ENCODE results near the gene FAM89B. TPM values are rescaled to one million over a fixed set of nuclear protein-coding genes. Genes with fewer than 3 reads are reported as not detected.

FAM89B gene
- total RNA-seq, 2 experiments from 2014 or later = 30.3 to 31.1 TPM

DNA sequence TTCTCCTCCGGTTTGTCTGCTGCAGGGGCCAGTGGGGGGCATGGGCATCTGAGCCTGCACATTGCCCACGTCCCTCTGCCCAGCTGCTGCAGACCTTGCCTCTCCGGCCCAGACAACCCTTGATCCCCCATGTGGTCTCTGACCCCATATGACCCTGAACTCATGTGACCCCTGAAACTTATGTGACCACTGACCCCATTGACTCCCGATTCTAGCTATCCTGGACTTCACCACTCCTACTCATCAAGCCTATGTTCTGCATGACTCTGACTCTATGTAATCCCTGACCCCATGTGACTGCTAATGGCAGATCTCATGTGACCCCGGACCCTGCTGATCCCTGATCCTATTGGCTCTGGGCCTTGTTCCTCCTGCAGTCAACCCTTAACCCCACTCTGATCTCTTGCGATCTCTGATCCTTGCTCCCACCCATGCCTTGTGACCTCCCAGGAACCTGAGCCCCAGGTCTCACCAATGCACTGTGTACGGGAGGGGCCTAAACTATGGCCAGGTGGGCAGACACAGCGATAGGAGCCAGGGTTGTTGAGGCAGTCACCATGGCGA lies 19.9 kb upstream of the FAM89B start:
- CTCF ChIA-PET = interaction anchor here (0.9 to 3.6 kb wide), 8 partner anchors 10 to 63 kb away, joined by 4 to 28 read pairs (median 6); partner anchors contain the start of genes FAM89B, PCNX3 and ZNRD2
- POLR2A ChIA-PET = no interaction called here

- ChIA-PET CTCF (interaction anchor here (0.6 to 3.6 kb wide), 4 partner anchors 12 to 22 kb away, joined by 3 to 28 read pairs (median 4); partner anchors contain the start of gene EHBP1L1), POLR2A (no interaction called here)
These were observed 18.9 kb upstream of the FAM89B start for GRCh38 chr11:65553301-65554001.

DNA sequence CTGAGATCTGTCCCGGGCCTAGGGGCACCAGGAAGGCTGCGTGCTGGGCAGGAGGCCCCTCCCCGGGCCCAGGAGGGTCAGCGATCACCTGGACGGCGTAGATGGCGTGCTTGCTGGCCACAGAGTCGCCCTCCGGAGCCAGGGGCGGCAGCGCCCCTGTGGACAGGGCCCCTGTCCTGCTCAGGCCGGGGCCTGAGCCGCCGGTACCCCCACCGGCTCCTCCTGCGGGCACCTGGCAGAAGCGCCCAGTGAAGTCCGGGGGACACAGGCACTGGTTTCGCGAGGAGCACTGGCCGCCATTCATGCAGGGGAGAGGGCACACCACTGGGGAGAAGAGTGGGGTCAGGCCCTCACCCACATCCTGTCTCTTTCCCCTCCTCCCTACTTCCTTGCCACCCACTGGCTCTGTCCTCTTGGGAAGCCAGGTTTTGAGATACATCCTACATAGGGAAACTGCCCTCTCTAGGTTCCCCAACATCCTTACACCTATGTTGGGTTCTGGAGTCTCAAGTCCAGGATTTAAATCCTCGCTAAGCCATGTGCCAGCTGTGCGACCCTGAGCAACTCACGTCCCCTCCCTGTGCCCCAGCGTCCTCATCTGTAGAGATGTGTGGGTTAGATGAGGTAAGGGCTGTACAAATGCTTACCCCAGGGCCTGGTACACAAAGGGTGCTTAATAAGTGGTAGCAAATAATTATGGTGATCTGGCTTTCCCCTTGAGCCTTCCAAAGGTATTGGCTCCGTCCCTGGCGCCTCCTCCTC lies 18.1 kb upstream of the FAM89B start:
- CTCF ChIA-PET = interaction anchor here (0.8 to 3.6 kb wide), 5 partner anchors 11 to 21 kb away, joined by 3 to 28 read pairs (median 3); partner anchors contain the start of gene EHBP1L1
- POLR2A ChIA-PET = no interaction called here

- POLR2A ChIA-PET = no interaction called here
- CTCF ChIA-PET = interaction anchor here (0.9 to 1.5 kb wide), 2 partner anchors 10 to 18 kb away, joined by 3 to 8 read pairs; no protein-coding TSS in a partner anchor
These were observed 17.4 kb upstream of the FAM89B start for GRCh38 chr11:65554842-65555430.

DNA sequence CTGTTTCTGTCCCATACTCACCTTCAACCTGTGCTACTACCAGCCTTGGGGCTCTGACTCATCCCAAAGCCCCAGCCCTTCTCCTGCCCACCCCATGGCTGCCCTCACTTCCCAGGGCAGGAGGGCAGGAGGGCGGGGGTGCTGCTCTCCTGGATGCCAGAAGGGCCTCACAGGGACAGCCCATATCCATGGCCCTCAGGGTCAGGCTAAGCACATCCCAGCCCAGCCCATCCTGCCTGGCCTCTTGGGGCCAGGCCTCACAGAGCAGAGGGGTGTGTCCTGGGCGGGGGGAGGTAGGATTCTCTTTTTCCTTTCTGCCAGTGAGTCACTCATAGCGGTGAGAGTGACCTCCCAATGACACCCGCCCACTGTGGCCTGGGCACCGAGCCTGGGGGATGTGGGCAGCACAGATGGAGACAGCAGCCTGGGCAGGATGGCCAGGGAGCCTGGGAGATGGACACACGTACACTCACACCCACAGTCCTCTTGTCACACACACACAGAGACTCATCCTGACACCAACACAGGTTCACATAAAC lies 16.6 kb upstream of the FAM89B start:
- CTCF ChIA-PET = interaction anchor here (1.5 to 1.6 kb wide), 2 partner anchors 9 to 15 kb away, joined by 6 to 8 read pairs; no protein-coding TSS in a partner anchor
- POLR2A ChIA-PET = no interaction called here

DNA sequence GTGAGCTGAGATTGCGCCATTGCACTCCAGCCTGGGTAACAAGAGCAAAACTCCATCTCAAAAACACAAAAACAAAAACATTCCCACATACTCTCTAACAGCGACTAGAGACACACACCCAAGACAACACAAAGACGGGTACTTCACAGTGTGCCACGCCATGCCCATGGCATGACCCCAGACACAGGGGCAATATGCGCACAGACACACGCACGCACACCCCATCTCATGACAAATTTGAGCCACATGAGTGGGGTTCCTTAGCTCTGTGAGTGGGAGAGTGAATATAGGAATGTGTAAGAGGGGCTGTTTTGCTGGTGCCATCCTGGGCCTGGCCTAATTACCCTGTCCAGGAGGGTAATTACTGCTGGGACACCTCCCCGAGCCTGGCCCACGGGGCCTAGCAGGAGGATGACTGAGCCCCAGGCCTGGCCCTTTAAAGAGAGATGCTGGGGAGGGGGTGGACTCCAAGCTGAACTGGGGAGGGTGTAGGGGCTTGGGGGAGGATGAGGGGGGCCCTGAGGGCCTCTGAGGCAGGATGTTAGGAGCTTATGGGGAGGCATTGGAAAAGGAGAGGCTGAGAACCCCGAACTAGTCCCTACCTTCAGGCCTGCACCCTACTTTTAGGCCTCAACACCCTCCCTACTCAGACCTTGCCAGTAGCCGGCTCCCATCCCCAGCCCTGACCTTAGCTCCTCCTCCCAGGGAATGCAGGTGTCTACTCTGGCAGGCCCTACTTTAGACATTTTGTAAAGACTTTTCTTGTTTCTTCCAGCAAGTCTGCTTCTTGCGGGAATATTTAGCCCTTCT lies 15.7 kb upstream of the FAM89B start:
- POLR2A ChIA-PET = interaction anchor here (0.5 to 1.3 kb wide), 6 partner anchors 8 to 32 kb away, joined by 3 read pairs; partner anchors contain the start of genes FAM89B and SCYL1
- CTCF ChIA-PET = interaction anchor here (0.5 to 1.6 kb wide), 8 partner anchors 9 to 523 kb away, joined by 3 to 6 read pairs (median 3); partner anchors contain the start of gene ZNRD2

GRCh38 chr11:65557280-65558001 lies 14.9 kb upstream of the FAM89B start:
- ChIA-PET CTCF (interaction anchor here (0.5 to 1.6 kb wide), 7 partner anchors 8 to 522 kb away, joined by 3 to 6 read pairs (median 3); partner anchors contain the start of gene ZNRD2), POLR2A (interaction anchor here (0.5 to 1.3 kb wide), 5 partner anchors 11 to 662 kb away, joined by 3 read pairs; partner anchors contain the start of gene SCYL1)

DNA sequence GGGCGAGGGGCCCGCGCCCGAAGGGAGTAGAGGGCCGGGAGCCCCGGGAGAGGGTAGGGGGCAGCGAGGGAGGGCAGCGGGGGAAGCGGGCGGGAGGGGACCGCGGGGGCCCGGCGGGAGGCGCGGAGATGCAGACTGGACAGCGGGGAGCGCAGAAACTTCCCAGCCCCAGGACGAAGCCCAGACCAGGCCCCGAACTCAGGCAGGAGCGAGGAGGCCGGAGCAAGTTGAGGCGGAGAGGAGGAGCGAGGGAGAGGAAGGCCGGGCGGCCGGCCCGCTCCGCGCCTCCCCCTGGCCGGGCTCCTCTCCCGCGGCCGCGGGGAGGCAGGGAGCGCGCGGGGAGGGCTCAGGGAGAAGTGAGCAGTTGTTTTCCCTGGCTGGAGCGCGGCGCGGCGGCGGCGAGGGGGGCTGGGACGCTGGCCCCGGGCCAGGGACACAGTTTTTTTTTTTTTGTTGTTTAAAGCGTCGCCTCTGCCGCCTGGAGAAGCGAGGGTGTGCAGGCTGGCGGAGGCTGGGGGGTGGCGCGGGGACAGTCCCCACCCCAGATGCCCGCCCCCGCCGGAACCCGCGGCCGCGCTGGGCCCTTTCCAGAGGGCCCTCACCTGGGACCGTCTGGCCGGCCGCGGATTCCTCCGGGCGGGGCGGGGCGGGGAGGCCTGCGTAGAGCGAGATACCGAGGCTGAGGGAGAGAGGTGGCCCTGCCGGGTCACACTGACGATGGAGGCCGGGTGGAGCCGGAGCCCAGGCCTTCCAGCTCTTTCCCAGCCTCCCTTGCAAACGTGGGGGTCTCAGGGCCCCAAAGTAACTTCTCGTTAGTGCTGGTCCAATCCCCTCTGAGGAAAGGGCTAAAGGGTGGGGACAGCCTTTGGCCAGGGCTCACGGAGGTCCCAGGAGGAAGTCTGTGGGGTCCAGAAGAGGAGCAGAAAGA lies 14.1 kb upstream of the FAM89B start, which contains the start of gene LTBP3:
Gene LTBP3 (minus strand): TSS at position 358 of the 928 bp plus-strand sequence. CDS start 400 bp downstream, outside the sequence.
- POLR2A ChIA-PET = interaction anchor here (0.5 to 1.3 kb wide), 4 partner anchors 17 to 1096 kb away, joined by 3 to 6 read pairs (median 3); partner anchors contain the start of gene EHBP1L1
- CTCF ChIA-PET = interaction anchor here (1.0 to 3.2 kb wide), 5 partner anchors 8 to 24 kb away, joined by 3 to 20 read pairs (median 5); partner anchors contain the start of genes FAM89B and ZNRD2

DNA sequence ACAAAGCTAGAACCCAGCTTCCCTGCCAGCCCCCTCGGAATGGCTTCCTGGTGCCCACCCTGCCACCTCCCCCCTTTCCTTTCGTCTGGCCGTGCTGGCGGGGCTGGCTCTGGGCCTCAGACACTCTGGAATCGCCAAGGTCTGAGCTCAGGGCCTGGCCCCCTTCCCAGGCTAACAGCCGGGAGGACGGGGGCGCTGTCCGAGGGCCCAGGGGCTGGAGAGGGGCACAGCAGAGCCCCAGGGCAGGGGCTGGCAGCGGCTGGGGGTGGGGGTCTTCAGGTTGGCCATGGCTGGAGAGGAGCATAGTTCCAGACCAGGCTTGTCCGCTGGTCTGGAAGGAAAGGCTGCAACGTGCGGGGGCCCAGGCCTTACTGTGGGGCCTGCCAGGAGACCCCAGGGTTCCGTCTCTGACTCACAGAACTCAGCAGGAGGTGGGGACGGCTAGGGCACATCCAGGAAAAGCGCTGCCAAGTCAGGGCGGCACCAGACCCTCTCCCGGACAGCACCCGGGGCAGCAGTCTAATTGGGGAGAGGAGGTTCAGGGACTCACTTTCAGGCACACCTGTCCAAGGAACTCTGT lies 13.3 kb upstream of the FAM89B start:
- ChIA-PET CTCF (interaction anchor here (1.0 to 3.2 kb wide), 6 partner anchors 11 to 24 kb away, joined by 3 to 20 read pairs (median 4); partner anchors contain the start of genes FAM89B and ZNRD2), POLR2A (interaction anchor here (0.5 to 1.3 kb wide), 4 partner anchors 16 to 1095 kb away, joined by 3 to 6 read pairs (median 3); partner anchors contain the start of gene EHBP1L1)

DNA sequence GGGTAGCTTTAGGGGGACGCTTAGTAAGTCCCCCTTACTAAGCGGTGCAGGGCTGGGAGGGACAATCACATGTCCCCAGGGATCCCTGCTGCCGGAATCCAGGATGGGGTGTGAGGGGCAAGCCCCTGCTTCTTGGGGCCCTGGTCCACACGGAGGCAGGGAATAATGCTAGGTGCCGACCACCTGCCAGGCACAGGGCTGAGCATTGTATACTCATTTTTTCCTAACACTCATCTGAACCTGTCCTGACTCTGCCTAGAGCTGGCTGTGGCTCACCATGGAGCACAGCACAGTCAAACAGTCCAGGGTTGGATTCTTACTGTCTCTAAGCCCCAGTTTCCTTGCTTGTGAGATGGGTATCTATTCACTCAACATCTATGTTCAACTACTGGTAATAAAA lies 12.8 kb upstream of the FAM89B start:
- POLR2A ChIA-PET = interaction anchor here (0.6 to 1.3 kb wide), 3 partner anchors 34 to 1625 kb away, joined by 3 to 6 read pairs (median 6); no protein-coding TSS in a partner anchor
- CTCF ChIA-PET = interaction anchor here (1.2 to 3.2 kb wide), 6 partner anchors 11 to 23 kb away, joined by 3 to 20 read pairs (median 4); partner anchors contain the start of gene FAM89B

DNA sequence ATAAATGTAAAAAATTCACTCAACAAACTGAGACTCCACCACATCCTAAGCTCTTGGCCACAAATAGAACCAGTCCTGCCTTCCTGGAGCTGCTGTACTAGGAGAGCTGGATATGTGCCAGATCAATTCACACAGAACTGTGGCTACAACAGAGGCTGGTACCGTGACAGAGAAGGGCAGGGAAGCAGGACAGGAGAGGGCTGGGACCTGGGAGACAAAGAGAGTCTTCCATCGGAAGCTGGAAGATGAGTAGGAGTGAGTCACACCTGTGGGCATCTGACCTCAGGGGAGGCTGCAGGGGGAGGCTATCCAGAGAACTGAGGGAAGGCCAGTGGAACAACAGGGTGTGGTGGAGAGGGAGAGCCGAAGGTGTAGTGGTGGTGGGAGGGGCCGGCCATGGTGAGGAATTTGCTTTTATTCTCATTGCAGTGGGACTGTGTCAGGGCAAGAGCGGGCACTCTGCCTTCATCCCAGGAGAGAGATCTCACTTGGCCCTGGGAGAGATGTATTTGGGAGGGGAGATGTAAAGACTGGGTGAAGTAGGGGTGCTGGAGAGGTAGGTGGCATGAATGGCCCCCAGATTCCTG lies 12.3 kb upstream of the FAM89B start:
- ChIA-PET CTCF (interaction anchor here (1.3 to 5.2 kb wide), 5 partner anchors 9 to 19 kb away, joined by 3 to 23 read pairs (median 4); no protein-coding TSS in a partner anchor), POLR2A (interaction anchor here (0.6 kb wide), 1 partner anchor 1625 kb away, joined by 6 read pairs; no protein-coding TSS in a partner anchor)

DNA sequence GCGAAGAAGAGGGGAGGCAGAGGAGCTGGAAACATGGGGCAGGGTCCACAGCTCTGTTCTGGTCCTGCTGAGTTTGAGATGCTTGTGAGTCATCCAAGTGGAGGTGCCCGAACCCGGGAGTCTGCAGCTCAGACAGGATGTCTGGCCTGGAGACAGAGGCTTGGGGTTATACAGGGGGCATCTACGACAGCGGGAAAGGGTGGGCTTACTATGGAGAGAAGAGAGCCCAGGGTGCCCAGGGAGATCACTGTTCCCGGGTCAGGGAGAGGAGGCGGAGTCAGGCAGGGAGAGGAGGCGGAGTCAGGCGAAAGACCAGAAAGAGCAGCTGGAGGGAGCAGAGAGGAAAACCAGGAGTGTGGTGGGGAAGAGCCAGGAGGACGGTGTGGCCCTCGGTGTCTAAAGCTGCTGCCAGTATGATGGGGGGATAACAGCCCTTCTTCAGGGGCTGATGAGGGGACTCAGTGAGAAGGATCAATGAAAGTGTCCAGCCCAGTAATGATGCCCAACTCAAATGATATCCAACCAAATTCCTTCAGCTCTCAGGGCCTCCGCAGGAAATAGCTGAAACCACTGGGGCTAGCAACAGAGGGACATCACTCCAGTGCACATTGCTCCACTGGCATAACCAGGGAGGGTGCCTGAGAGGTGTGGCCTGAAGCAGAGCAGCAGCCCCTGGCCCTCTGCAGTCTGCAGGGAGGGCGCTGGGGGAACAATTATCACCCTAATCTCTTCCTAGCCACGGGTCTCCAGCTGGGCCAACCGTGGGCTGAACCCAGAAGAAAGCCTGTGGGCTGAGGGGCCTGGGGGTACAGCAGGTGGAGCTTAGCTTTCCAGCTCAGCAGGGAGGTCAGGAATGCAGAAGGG lies 11.6 kb upstream of the FAM89B start:
- POLR2A ChIA-PET = interaction anchor here (0.6 kb wide), 1 partner anchor 299 kb away, joined by 7 read pairs; the partner anchor contains the start of gene POLA2
- CTCF ChIA-PET = interaction anchor here (1.2 to 5.2 kb wide), 4 partner anchors 10 to 33 kb away, joined by 3 to 23 read pairs (median 12); no protein-coding TSS in a partner anchor

DNA sequence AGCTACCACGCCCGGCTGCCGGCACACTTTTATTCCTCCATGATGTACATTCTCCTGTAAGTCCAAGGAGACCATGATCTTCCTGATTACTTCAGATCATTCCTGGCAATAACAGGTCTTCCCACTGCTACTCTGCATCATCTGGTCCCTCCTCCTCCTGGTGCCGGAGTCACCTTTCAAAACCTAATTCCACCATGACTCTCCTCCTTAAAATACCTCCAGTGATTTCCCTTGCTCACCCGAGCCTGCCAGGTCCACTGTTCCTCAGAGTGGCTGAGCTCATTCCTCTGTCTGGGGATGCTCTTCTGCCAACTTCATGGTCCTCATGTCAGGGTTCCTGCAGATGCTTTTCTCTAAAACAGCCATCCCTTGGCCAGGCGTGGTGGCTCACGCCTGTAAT lies 10.3 kb upstream of the FAM89B start:
- ChIA-PET POLR2A (no interaction called here), CTCF (interaction anchor here (0.7 to 5.2 kb wide), 6 partner anchors 11 to 102 kb away, joined by 3 to 23 read pairs (median 5); no protein-coding TSS in a partner anchor)

DNA sequence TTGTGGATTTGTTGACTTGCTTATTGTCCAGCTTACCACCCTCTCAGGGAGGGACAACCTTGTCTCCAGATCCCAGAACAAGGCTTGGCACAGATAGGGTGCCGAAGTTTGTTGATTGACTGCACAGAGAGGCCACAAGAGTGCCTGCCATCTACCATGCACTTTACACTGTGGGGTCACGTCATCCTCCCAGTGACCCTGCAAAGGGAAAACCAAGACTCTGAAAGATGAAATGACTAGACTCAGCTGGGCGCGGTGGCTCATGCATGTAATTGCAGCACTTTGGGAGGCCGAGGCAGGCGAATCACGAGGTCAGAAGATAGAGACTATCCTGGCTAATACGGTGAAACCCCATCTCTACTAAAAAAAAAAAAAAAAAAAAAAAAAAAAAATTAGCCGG lies 9.6 kb upstream of the FAM89B start:
- POLR2A ChIA-PET = interaction anchor here (0.7 kb wide), 2 partner anchors 19 to 490 kb away, joined by 5 to 6 read pairs; no protein-coding TSS in a partner anchor
- CTCF ChIA-PET = interaction anchor here (0.7 to 5.2 kb wide), 7 partner anchors 9 to 193 kb away, joined by 3 to 23 read pairs (median 4); partner anchors contain the start of gene FAM89B

All from activated CD8-positive, alpha-beta memory T cell treated with anti-CD3 and anti-CD28 coated beads for 36 hours (primary cell).